WTC11 (cell line): ENCODE results near the gene NCAPD2. TPM values are rescaled to one million over a fixed set of nuclear protein-coding genes. Genes with fewer than 3 reads are reported as not detected.

Source experiments
- ATAC-seq: fragments of 200-7000 bp; cut with Tn5 transposase; 2 replicates; pipeline ENCODE4 v1.10.0; 2021; ENCODE audit warnings: mild to moderate bottlenecking, moderate library complexity
- CTCF ChIA-PET: fragments of 300-600 bp; sonication (Branson Sonifier 250); formaldehyde crosslinking; loops from one replicate; lab custom pipeline; 2021; ENCODE audit warnings: antibody characterized with exemption; lab: Charles Lee
- POLR2A ChIA-PET: fragments of 350-600 bp; sonication (Branson Sonifier 250); formaldehyde crosslinking; loops from one replicate; lab custom pipeline; 2021; ENCODE audit warnings: antibody characterized with exemption; lab: Charles Lee
- DNase-seq: peaks from one replicate; pipeline ENCODE4 v3.0.0; 2021; ENCODE audit warnings: low spot score
- H3K27ac Mint-ChIP-seq: 2 replicates; pipeline ENCODE4 v1.8.0; 2021; ENCODE audit warnings: mixed read lengths
- H3K27me3 Mint-ChIP-seq: 2 replicates; pipeline ENCODE4 v1.8.0; 2021; ENCODE audit warnings: low read depth, mild to moderate bottlenecking, moderate library complexity, mixed read lengths
- H3K36me3 Mint-ChIP-seq: 2 replicates; pipeline ENCODE4 v1.8.0; 2021; ENCODE audit warnings: mixed read lengths
- H3K4me1 Mint-ChIP-seq: 2 replicates; pipeline ENCODE4 v1.8.0; 2022; ENCODE audit warnings: mixed read lengths
- H3K4me3 Mint-ChIP-seq: 2 replicates; pipeline ENCODE4 v1.8.0; 2021; ENCODE audit warnings: mild to moderate bottlenecking, moderate library complexity, mixed read lengths
- H3K9me3 Mint-ChIP-seq: 2 replicates; pipeline ENCODE4 v1.8.0; 2021; ENCODE audit warnings: mixed read lengths
- ELF4 ChIP-seq: sonication (generic); formaldehyde crosslinking; IDR thresholded peaks from 2 replicates; pipeline ENCODE4 v1.8.1; 2022; ENCODE audit warnings: low read depth, mild to moderate bottlenecking, moderate library complexity, missing genetic modification reagents
- ZNF121 ChIP-seq: sonication (generic); formaldehyde crosslinking; IDR thresholded peaks from 2 replicates; pipeline ENCODE4 v1.8.0; 2023; ENCODE audit warnings: missing genetic modification reagents
- total RNA-seq: library from RNA; stranded (reverse); gene quantifications from 3 replicates; pipeline ENCODE4 v1.2.3, GENCODE V29; 2021
- TF ChIP-seq, protein P1 (sequence below): sonication (generic); formaldehyde crosslinking; IDR thresholded peaks from 2 replicates; pipeline ENCODE4 v1.8.0; 2023; ENCODE audit warnings: missing genetic modification reagents
- TF ChIP-seq, protein P2 (sequence below): sonication (generic); formaldehyde crosslinking; IDR thresholded peaks from 2 replicates; pipeline ENCODE4 v1.8.1; 2023; ENCODE audit warnings: mild to moderate bottlenecking, missing genetic modification reagents, moderate library complexity
- TF ChIP-seq, protein P3 (sequence below): sonication (generic); formaldehyde crosslinking; conservative IDR thresholded peaks from 2 replicates; pipeline ENCODE4 v1.8.1; 2023; ENCODE audit warnings: mild to moderate bottlenecking, low read depth, missing genetic modification reagents, moderate library complexity
- TF ChIP-seq, protein P4 (sequence below): sonication (generic); formaldehyde crosslinking; IDR thresholded peaks from 2 replicates; pipeline ENCODE4 v1.8.1; 2023; ENCODE audit warnings: mild to moderate bottlenecking, missing genetic modification reagents, borderline replicate concordance
- TF ChIP-seq, protein P5 (sequence below): sonication (generic); formaldehyde crosslinking; IDR thresholded peaks from 2 replicates; pipeline ENCODE4 v1.8.1; 2023; ENCODE audit warnings: mild to moderate bottlenecking, missing genetic modification reagents
- TF ChIP-seq, protein P6 (sequence below): sonication (generic); formaldehyde crosslinking; IDR thresholded peaks from 2 replicates; pipeline ENCODE4 v1.8.0; 2022; ENCODE audit warnings: mild to moderate bottlenecking, missing genetic modification reagents

The NCAPD2 gene
- total RNA-seq, 1 experiment from 2014 or later = 141 TPM

DNA sequence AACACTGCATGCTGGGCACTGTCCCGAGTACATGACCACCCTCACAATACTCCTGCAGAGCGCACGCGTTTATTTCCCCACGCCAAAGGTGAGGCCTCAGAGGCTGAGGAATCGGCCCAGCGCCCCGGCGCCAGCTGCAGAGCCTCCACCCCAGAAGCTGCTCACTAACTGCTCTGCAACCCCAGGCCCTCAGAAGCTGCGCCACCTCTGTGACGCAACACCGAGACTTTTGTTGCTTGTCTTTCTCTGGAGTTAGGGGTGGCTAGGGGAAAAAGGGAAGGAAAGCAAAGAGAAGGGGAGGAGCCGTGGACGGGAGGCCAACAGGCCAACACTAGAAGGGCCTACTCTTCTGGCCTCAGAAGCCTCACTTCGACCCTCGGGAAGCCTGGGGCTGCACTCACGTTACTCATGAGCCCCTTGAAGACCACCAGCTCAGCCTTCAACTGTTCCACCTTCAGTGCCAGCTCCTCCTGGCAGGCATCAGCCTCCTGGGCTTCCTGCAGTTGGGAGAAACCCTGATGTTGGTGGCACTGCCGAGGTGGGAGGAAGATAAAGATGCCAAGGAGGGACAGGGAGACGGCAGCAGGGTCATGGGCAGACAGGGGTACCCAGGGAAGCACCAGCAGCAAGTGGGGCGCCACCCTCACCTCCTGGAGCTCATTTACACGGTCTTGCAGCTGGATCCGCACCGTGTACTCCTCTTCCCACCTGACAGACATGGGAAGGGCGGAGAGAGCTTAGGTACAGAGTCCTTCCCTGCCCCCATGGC lies 56.6 kb downstream of the NCAPD2 start:
- no peak overlapping the region for H3K27ac Mint-ChIP-seq

More for the DNA sequence above, 56.6 kb downstream of the NCAPD2 start:
- ATAC-seq (no peak), DNase-seq (no peak)
- TF ChIP-seq, protein P1, sequence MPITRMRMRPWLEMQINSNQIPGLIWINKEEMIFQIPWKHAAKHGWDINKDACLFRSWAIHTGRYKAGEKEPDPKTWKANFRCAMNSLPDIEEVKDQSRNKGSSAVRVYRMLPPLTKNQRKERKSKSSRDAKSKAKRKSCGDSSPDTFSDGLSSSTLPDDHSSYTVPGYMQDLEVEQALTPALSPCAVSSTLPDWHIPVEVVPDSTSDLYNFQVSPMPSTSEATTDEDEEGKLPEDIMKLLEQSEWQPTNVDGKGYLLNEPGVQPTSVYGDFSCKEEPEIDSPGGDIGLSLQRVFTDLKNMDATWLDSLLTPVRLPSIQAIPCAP (CRISPR knock-in tag) = no peak
- TF ChIP-seq ELF4 (no peak), ZNF121 (CRISPR knock-in tag) (no peak)
- TF ChIP-seq, protein P2, sequence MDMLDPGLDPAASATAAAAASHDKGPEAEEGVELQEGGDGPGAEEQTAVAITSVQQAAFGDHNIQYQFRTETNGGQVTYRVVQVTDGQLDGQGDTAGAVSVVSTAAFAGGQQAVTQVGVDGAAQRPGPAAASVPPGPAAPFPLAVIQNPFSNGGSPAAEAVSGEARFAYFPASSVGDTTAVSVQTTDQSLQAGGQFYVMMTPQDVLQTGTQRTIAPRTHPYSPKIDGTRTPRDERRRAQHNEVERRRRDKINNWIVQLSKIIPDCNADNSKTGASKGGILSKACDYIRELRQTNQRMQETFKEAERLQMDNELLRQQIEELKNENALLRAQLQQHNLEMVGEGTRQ = no peak
- TF ChIP-seq, protein P3, sequence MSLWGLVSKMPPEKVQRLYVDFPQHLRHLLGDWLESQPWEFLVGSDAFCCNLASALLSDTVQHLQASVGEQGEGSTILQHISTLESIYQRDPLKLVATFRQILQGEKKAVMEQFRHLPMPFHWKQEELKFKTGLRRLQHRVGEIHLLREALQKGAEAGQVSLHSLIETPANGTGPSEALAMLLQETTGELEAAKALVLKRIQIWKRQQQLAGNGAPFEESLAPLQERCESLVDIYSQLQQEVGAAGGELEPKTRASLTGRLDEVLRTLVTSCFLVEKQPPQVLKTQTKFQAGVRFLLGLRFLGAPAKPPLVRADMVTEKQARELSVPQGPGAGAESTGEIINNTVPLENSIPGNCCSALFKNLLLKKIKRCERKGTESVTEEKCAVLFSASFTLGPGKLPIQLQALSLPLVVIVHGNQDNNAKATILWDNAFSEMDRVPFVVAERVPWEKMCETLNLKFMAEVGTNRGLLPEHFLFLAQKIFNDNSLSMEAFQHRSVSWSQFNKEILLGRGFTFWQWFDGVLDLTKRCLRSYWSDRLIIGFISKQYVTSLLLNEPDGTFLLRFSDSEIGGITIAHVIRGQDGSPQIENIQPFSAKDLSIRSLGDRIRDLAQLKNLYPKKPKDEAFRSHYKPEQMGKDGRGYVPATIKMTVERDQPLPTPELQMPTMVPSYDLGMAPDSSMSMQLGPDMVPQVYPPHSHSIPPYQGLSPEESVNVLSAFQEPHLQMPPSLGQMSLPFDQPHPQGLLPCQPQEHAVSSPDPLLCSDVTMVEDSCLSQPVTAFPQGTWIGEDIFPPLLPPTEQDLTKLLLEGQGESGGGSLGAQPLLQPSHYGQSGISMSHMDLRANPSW (CRISPR knock-in tag) = no peak
- TF ChIP-seq, protein P4, sequence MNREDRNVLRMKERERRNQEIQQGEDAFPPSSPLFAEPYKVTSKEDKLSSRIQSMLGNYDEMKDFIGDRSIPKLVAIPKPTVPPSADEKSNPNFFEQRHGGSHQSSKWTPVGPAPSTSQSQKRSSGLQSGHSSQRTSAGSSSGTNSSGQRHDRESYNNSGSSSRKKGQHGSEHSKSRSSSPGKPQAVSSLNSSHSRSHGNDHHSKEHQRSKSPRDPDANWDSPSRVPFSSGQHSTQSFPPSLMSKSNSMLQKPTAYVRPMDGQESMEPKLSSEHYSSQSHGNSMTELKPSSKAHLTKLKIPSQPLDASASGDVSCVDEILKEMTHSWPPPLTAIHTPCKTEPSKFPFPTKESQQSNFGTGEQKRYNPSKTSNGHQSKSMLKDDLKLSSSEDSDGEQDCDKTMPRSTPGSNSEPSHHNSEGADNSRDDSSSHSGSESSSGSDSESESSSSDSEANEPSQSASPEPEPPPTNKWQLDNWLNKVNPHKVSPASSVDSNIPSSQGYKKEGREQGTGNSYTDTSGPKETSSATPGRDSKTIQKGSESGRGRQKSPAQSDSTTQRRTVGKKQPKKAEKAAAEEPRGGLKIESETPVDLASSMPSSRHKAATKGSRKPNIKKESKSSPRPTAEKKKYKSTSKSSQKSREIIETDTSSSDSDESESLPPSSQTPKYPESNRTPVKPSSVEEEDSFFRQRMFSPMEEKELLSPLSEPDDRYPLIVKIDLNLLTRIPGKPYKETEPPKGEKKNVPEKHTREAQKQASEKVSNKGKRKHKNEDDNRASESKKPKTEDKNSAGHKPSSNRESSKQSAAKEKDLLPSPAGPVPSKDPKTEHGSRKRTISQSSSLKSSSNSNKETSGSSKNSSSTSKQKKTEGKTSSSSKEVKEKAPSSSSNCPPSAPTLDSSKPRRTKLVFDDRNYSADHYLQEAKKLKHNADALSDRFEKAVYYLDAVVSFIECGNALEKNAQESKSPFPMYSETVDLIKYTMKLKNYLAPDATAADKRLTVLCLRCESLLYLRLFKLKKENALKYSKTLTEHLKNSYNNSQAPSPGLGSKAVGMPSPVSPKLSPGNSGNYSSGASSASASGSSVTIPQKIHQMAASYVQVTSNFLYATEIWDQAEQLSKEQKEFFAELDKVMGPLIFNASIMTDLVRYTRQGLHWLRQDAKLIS (CRISPR knock-in tag) = no peak
- TF ChIP-seq, protein P5, sequence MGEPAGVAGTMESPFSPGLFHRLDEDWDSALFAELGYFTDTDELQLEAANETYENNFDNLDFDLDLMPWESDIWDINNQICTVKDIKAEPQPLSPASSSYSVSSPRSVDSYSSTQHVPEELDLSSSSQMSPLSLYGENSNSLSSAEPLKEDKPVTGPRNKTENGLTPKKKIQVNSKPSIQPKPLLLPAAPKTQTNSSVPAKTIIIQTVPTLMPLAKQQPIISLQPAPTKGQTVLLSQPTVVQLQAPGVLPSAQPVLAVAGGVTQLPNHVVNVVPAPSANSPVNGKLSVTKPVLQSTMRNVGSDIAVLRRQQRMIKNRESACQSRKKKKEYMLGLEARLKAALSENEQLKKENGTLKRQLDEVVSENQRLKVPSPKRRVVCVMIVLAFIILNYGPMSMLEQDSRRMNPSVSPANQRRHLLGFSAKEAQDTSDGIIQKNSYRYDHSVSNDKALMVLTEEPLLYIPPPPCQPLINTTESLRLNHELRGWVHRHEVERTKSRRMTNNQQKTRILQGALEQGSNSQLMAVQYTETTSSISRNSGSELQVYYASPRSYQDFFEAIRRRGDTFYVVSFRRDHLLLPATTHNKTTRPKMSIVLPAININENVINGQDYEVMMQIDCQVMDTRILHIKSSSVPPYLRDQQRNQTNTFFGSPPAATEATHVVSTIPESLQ = no peak
- TF ChIP-seq, protein P6, sequence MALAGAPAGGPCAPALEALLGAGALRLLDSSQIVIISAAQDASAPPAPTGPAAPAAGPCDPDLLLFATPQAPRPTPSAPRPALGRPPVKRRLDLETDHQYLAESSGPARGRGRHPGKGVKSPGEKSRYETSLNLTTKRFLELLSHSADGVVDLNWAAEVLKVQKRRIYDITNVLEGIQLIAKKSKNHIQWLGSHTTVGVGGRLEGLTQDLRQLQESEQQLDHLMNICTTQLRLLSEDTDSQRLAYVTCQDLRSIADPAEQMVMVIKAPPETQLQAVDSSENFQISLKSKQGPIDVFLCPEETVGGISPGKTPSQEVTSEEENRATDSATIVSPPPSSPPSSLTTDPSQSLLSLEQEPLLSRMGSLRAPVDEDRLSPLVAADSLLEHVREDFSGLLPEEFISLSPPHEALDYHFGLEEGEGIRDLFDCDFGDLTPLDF (CRISPR knock-in tag) = no peak
- TF ChIP-seq, all 79 proteins: peak for 0
- ChIA-PET POLR2A (no interaction called here), CTCF (interaction anchor here (1.3 to 13.4 kb wide), 5 partner anchors 12 to 322 kb away, joined by 3 to 195 read pairs (median 12); partner anchors contain the start of gene SPSB2)
- H3K36me3 Mint-ChIP-seq = peaks cover 29% of the 10 kb centered on the region
- H3K4me1 Mint-ChIP-seq = peaks cover 29% of the 10 kb centered on the region
- no peak overlapping the region for H3K4me3 Mint-ChIP-seq
- no peaks in the 10 kb centered on the region for H3K9me3 Mint-ChIP-seq
- H3K27me3 Mint-ChIP-seq = no peaks in the 10 kb centered on the region
